ENCODE measurements around the gene KANSL1. TPM values are rescaled to one million over a fixed set of nuclear protein-coding genes. Genes with fewer than 3 reads are reported as not detected.

KANSL1 gene
- total and polyA plus RNA-seq, 9 of the 15 experiments (the other 6 are each of a cell fraction or from before 2014, with no cell fraction given), result 3.6 to 55.4 (median 31.8) TPM

GRCh38 chr17:45992904-45993303 lies 200.3 kb downstream of the KANSL1 start (continued):
- TF ChIP-seq MAZ (CRISPR knock-in tag; conservative IDR thresholded peaks at IDR 0.05 in 1 of 2, IDR thresholded peaks at IDR 0.05 in 1 of 2), result no peak
- no peak for TF ChIP-seq ZNF140 (CRISPR knock-in tag; IDR thresholded peaks at IDR 0.05)

GRCh38 chr17:45992175-45992574 lies 201.1 kb downstream of the KANSL1 start:
- no peak for DNase-seq (ENCODE audit: extremely low read depth in 1 of 4, low spot score in 3 of 4)
- 27% methylated on average over 6 of the region's 6 CpGs for WGBS (ENCODE audit: insufficient coverage, low coverage, missing lambda C conversion rate)
- ChIA-PET POLR2A (no interaction called here), CTCF (ENCODE audit: low intra/inter-chr PET ratio) (no interaction called here)
- H3K27ac ChIP-seq (ENCODE audit: extremely low read depth, low read depth, low read length), result no peak overlapping the region
- H3K9me3 ChIP-seq (replicated peaks; ENCODE audit: control insufficient read depth, insufficient read depth, low read depth, low read length), result no peaks in the 10 kb centered on the region
- H3K9me1 ChIP-seq (ENCODE audit: control insufficient read depth, insufficient read depth, low read length), result no peaks in the 10 kb centered on the region
- H3K27me3 ChIP-seq (ENCODE audit: control insufficient read depth in 2 of 2, insufficient read depth in 2 of 2, low read length in 2 of 2), result no peaks in the 10 kb centered on the region
- TF ChIP-seq ZNF212 (CRISPR knock-in tag; IDR thresholded peaks at IDR 0.05) (no peak), TAF7 (tag; IDR thresholded peaks at IDR 0.05) (no peak), ZNF780A (CRISPR knock-in tag; IDR thresholded peaks at IDR 0.05) (no peak), ATF7 (IDR thresholded peaks at IDR 0.05) (peak; percentile 78), TFE3 (CRISPR knock-in tag; IDR thresholded peaks at IDR 0.05) (peak; percentile 69), JUND (IDR thresholded peaks at IDR 0.05; ENCODE audit: borderline replicate concordance, low read depth, low read length) (peak; percentile 51; the same call in 1 of the 2 replicates), JUND (tag; IDR thresholded peaks at IDR 0.05; ENCODE audit: borderline replicate concordance, low read depth, low read length) (no peak), ATF3 (IDR thresholded peaks at IDR 0.05) (peak; percentile 81), ATF3 (CRISPR knock-in tag; conservative IDR thresholded peaks at IDR 0.05) (no peak), ATF1 (CRISPR knock-in tag; IDR thresholded peaks at IDR 0.05) (no peak), ATF1 (tag; IDR thresholded peaks at IDR 0.05) (0 out of 2 replicates have a peak, but pooled peaks have one; percentile 24), CREM (IDR thresholded peaks at IDR 0.05; ENCODE audit: low read depth) (peak; percentile 32; the same call in 1 of the 2 replicates)
- H3K9ac ChIP-seq (ENCODE audit: insufficient read depth in 1 of 2, low read depth in 2 of 2, low read length in 2 of 2), result no peak overlapping the region
- FAIRE-seq, result no peak
- H2AFZ ChIP-seq (ENCODE audit: low read depth, low read length), result no peak overlapping the region
- in situ Hi-C loops (cut with MboI) (loop anchor here (25.0 kb wide), 1 partner anchor 845 kb away; no protein-coding TSS in a partner anchor), intact Hi-C loops (cut with micrococcal nuclease) (no loop called here)
- H3K4me2 ChIP-seq (ENCODE audit: insufficient read depth, low read length), result no peak overlapping the region
- no peaks in the 10 kb centered on the region for H3K79me2 ChIP-seq (ENCODE audit: control insufficient read depth, insufficient read depth, low read length)
- H3K36me3 ChIP-seq (ENCODE audit: control insufficient read depth, insufficient read depth, low read length), result no peaks in the 10 kb centered on the region
- ATAC-seq, result no peak
- no peaks in the 10 kb centered on the region for H4K20me1 ChIP-seq (replicated peaks; ENCODE audit: control insufficient read depth, insufficient read depth, low read length)
- BruUV-seq (replicated peaks), result no TSS peak
- H3K4me3 ChIP-seq, result no peak overlapping the region
- H3K4me1 ChIP-seq (replicated peaks in 1 of 2; ENCODE audit: control insufficient read depth in 2 of 2, insufficient read depth in 2 of 2, low read length in 2 of 2), result peaks cover 0 to 9% of the 10 kb centered on the region in 2 experiments; a peak in 3 of 5 replicates

All from K562 (cell line).